Fibroblast of peridontal ligament (primary cell): ENCODE data around the gene SLC16A13.
"Not testable (repeated sequence)": the region's sequence is repeated elsewhere in the genome, so short reads cannot be mapped to it uniquely, and the experiment has no call there.

Experiments
- DNase-seq: peaks from one replicate; pipeline ENCODE4 v3.0.0-alpha.2; 2010; ENCODE audit errors: extremely low read depth

The SLC16A13 gene

GRCh38 chr17:7064261-7064660 lies 28.4 kb downstream of the SLC16A13 start:
- no peak for DNase-seq

- no peak for DNase-seq
Measured at GRCh38 chr17:7067198-7067597, 31.4 kb downstream of the SLC16A13 start.

- no peak for DNase-seq
Measured at GRCh38 chr17:7068268-7068667, 32.5 kb downstream of the SLC16A13 start.

DNA sequence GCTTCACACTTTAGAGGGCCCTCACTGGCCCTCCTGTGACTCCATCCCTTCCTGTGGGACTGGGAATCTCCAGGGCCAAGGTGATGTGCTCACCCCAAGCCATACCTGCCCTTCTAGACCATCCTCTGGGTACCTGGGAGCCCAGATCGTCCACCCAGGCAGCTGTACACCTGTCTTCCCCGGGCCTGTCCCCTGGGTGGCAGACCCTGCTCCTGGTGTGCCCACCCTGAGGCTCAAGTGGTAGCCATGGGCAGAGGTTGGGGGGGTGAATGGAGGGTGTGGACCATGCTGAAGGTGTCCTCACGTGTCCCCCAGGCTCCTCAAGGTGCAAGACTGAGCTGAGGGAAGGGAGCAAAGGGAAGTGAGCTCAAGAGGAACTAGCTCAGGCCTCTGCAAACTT lies 34.9 kb downstream of the SLC16A13 start:
- no peak for DNase-seq

GRCh38 chr17:7072406-7072805 lies 36.6 kb downstream of the SLC16A13 start:
- DNase-seq: no peak

DNA sequence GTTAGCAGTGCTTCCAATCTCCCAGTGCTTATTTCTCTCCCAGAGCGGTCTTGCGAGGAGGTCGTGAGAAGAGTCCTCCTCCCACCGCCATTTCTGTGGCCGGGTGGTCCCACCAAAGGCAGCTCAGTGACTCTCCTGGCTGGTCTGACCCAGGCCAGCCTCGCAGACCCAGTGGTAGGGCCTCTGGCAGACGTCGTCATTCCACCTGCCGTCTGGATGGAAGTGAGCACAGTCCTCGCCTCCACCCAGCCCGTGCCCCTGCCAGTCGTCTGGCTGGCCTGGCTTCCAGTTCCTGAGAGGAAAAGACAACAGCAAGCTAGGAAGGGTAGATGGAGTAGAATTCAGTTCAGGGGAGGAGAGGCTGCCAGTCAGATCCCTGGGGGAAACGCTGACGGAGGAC lies 39.1 kb downstream of the SLC16A13 start:
- DNase-seq: no peak

- no peak for DNase-seq
Measured at GRCh38 chr17:7077911-7078546, 42.2 kb downstream of the SLC16A13 start.

- no peak for DNase-seq
Measured at GRCh38 chr17:7078711-7079110, 42.9 kb downstream of the SLC16A13 start.

DNA sequence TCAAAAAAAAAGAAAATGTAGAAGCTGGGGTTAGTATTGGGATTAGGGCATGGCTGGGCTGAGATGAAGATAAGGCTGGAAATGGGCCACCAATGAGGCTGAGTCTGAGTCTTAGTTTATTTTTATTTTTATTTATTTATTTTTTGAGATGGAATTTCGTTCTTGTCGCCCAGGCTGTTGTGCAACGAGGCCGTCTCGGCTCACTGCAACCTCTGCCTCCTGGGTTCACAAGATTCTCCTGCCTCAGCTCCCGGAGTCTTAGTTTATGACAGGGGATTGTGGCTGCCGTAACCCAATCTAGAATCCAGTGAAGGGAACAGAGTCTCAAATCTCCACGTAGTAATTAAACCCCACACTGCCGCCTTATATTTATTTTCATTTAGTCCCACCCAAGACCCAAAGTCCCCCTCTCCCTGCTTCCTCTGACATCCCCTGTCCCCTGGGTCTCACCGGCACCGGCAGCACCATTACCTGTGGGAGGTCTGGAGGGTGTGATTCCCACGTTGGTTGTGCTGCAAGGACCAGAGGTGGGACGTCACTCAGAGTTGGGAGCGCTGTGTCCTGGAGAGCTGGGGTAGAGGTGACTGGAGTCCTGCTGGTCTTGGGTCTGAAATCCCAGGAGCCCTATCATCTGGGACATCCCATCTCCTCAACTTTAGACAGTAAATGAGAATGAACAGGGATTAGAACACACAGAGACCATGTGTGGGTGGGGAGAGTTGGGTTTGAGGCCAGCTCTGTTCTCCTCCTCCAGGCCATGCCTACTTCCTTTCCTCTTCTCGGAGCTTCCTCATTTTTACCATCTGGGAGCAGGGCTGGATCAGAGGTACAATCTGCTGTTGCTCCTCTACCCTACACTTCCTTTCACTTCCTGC lies 44.0 kb downstream of the SLC16A13 start, which contains the start of gene CLEC10A:
Gene CLEC10A, minus strand, starts transcription at position 671 of the 875 bp plus-strand sequence. CDS start 1,439 bp downstream, outside the sequence.
- no peak for DNase-seq

GRCh38 chr17:7080456-7081041 lies 44.7 kb downstream of the SLC16A13 start:
- no peak for DNase-seq

DNA sequence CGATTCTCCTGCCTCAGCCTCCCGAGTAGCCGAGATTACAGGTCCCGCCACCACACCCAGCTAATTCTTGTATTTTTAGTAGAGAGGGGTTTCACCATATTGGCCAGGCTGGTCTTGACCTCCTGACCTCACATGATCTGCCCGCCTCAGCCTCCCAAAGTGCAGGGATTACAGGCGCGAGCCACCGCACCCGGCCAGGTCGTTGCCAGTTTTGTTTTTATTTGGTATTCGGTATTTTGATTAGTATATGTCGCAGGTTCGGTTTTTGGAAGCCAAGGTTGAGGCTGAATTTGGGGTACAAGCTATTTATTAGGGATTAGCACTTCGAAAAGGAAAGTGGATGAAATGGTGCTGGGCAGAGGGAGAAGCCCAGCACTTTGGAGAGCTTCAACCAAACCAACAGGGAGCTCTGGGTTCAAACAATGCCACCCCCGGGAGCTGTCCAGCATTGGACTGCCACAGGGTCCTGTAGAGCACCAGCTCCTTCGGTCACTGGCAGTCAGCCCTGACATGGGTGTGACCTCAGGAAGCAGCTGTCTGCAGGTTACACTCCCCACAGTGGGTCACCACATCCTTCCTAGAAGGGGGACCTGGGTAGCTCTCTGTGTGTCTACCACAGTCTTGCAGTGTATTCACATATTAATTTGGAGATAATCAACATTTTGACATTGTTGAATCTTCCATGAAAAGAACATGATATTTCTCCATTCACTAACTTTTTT lies 45.7 kb downstream of the SLC16A13 start:
- DNase-seq: no peak

GRCh38 chr17:7083592-7083991 lies 47.8 kb downstream of the SLC16A13 start:
- DNase-seq: no peak

GRCh38 chr17:7084088-7084487 lies 48.3 kb downstream of the SLC16A13 start:
- peak; percentile 4 for DNase-seq

DNA sequence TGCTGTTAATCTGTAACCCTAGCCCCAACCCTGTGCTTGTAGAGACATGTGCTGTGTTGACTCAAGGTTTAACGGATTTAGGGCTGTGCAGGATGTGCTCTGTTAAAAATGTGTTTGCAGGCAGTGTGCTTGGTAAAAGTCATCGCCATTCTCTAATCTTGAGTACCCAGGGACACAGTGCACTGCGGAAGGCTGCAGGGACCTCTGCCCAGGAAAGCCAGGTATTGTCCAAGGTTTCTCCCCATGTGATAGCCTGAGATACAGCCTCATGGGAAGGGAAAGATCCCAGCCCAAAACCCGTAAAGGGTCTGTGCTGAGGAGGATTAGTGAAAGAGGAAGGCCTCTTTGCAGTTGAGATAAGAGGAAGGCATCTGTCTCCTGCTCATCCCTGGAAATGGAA lies 52.6 kb downstream of the SLC16A13 start:
- not testable (repeated sequence) for DNase-seq

GRCh38 chr17:7089570-7089969 lies 53.8 kb downstream of the SLC16A13 start:
- not testable (repeated sequence) for DNase-seq
